Right lobe of liver (tissue), 6 donors: ENCODE measurements around the gene BIK. TPM values are rescaled to one million over a fixed set of nuclear protein-coding genes. Genes with fewer than 3 reads are reported as not detected.
A peak's percentile ranks its signal among the peaks of the same experiment; 100 is the strongest.

Experiments used
- ATAC-seq, 4 donors: fragments of 200-7000 bp; cut with Tn5 transposase; one replicate each; pipeline ENCODE4 v1.9.1; 2020; ENCODE audit warnings: mild to moderate bottlenecking in 4 of 4, moderate library complexity in 4 of 4
- DNase-seq, 3 donors: peaks; one replicate each; pipeline ENCODE4 v3.0.0-alpha.2; 2020
- H3K27ac ChIP-seq, 3 donors: fragments of 200-600 bp; one replicate each; pipeline ENCODE4 v1.8.0; 2022
- H3K27me3 ChIP-seq, 2 donors: fragments of 200-600 bp; one replicate each; pipeline ENCODE4 v1.8.0; 2022
- H3K36me3 ChIP-seq, 4 donors: fragments of 200-600 bp; sonication (generic) in 1 of 4; one replicate each; pipeline versions ENCODE4 v1.5.1 to v1.8.0; 2017 to 2022; ENCODE audit warnings: control low read depth in 1 of 4
- H3K4me1 ChIP-seq, 4 donors: fragments of 200-600 bp; sonication (generic) in 1 of 4; one replicate each; pipeline versions ENCODE4 v1.5.1 to v1.8.0; 2017 to 2022; ENCODE audit warnings: control low read depth in 1 of 4
- H3K4me3 ChIP-seq, 3 donors: fragments of 200-600 bp; one replicate each; pipeline ENCODE4 v1.8.0; 2022
- H3K9me3 ChIP-seq, 4 donors: fragments of 200-600 bp; sonication (generic) in 1 of 4; one replicate each; pipeline versions ENCODE4 v1.5.1 to v1.8.0; 2017 to 2022; ENCODE audit warnings: control low read depth in 1 of 4
- POLR2A ChIP-seq: fragments of 450-650 bp; IDR thresholded peaks from one replicate; pipeline ENCODE4 v1.6.1; 2017; ENCODE audit warnings: antibody characterized with exemption, mild to moderate bottlenecking
- WGBS: methylation state at CpG from one replicate; pipeline ENCODE4 v1.1.6; 2018; ENCODE audit warnings: low coverage, low lambda C conversion rate; ENCODE audit not compliant: insufficient coverage; ENCODE audit errors: missing lambda C conversion rate; 5-methylcytosine and 5-hydroxymethylcytosine counted together
- intact Hi-C, 2 donors: fragments of 100-400 bp; cut with DNase I; formaldehyde crosslinking; loops; one replicate each; pipeline versions ENCODE4 v1.11.2 to v1.14.1; 2022
- long read RNA-seq: library from polyadenylated mRNA; unstranded; transcript quantifications from one replicate; pipeline ENCODE4 v2.0.0, GENCODE V29; 2019
- total RNA-seq, 6 experiments: library from RNA; depleted of rRNA in 2 of 6; stranded (reverse); fragments of >200 nt in 2 of 6; fragmentation: NEBNext Ultra II Directional in 3 of 6; extraction: Animal tissue kit (Norgen Biotek cat#: 25700) in 3 of 6; gene quantifications; one replicate each; pipeline versions ENCODE4 v1.1.0 to v1.2.4, GENCODE V29; 2016 to 2023
- TF ChIP-seq, protein P1 (sequence below), 4 donors: fragments of 200-600 bp in 3 of 4; fragments of 450-650 bp in 1 of 4; IDR thresholded peaks; one replicate each; pipeline versions ENCODE4 v1.5.1 to v1.8.0; 2016 to 2022; ENCODE audit warnings: antibody characterized with exemption in 4 of 4, mild to moderate bottlenecking in 2 of 4
- donor health status: DM: no; HTN: yes; CAD: no.
- donor health status: DM: no; HTN: no; CAD: no.
- donor health status: DM: no; HTN: no; CAD: no.
- donor health status: DM: no; HTN: yes; CAD: no.
- donor health status: DM: no; HTN: yes; CAD: no.

Gene BIK
- total RNA-seq, result under 1 TPM in 5 of 6 experiments, not detected in 1; 0.22 to 0.42 (median 0.31) TPM
- long read RNA-seq, result 0 reads

GRCh38 chr22:43110444-43110926 lies at the start of gene BIK:
Gene BIK (plus strand): TSS chr22:43110750. CDS start chr22:43124023, 13,273 bp downstream.
- peak; percentile 60 to 82 (median 63) for ATAC-seq
- TF ChIP-seq POLR2A, result no peak
- TF ChIP-seq, protein P1, sequence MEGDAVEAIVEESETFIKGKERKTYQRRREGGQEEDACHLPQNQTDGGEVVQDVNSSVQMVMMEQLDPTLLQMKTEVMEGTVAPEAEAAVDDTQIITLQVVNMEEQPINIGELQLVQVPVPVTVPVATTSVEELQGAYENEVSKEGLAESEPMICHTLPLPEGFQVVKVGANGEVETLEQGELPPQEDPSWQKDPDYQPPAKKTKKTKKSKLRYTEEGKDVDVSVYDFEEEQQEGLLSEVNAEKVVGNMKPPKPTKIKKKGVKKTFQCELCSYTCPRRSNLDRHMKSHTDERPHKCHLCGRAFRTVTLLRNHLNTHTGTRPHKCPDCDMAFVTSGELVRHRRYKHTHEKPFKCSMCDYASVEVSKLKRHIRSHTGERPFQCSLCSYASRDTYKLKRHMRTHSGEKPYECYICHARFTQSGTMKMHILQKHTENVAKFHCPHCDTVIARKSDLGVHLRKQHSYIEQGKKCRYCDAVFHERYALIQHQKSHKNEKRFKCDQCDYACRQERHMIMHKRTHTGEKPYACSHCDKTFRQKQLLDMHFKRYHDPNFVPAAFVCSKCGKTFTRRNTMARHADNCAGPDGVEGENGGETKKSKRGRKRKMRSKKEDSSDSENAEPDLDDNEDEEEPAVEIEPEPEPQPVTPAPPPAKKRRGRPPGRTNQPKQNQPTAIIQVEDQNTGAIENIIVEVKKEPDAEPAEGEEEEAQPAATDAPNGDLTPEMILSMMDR (IDR thresholded peaks at IDR 0.05), result peak in 3 of 4 donors; percentile 12 to 33 (median 18)
- peaks cover 0 to 26% (median 0%) of the 10 kb centered on the region in 4 donors for H3K4me1 ChIP-seq
- DNase-seq, result peak; percentile 53 to 75 (median 61)
- H3K27me3 ChIP-seq, result no peaks in the 10 kb centered on the region
- H3K27ac ChIP-seq, result no peak within 1 kb of the TSS
- WGBS, result 0% methylated on average over 9 of the region's 49 CpGs
- peak within 1 kb of the TSS; percentile 52 to 62 (median 60) for H3K4me3 ChIP-seq
- H3K9me3 ChIP-seq, result no peaks in the 10 kb centered on the region
- intact Hi-C loops, result no loop called here
- no peaks in the 10 kb centered on the region for H3K36me3 ChIP-seq

DNA sequence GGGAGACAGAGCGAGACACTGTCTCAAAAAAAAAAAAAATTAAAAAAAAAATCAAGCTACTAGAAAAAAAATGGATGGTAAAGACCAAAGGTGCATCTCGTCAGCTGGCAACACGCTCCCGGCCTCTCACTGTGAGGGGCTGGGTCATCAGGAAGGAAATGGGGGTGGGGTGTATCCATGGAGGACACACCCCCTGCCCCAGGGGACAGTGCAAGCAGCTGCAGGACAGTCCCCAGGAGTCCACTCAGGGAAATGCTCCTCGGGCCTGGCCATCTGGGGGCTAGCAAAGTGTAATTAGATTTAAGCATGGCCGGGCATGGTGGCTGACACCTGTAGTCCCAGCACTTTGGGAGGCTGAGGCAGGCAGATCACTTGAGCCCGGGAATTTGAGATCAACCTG lies 44.4 kb upstream of the BIK start:
- no peaks in the 10 kb centered on the region for H3K27me3 ChIP-seq
- H3K27ac ChIP-seq, result no peak overlapping the region
- no peaks in the 10 kb centered on the region for H3K4me1 ChIP-seq
- no peak overlapping the region for H3K4me3 ChIP-seq
- ATAC-seq (peak in 1 of 4 donors; percentile 19), DNase-seq (no peak)
- H3K36me3 ChIP-seq, result no peaks in the 10 kb centered on the region
- WGBS, result 74% methylated on average over 4 of the region's 7 CpGs
- intact Hi-C loops, result loop anchor here in 1 of 2 donors (10.0 kb wide), 1 partner anchor 59 kb away; no protein-coding TSS in a partner anchor
- no peak for TF ChIP-seq POLR2A
- TF ChIP-seq, protein P1 (IDR thresholded peaks at IDR 0.05), result no peak
- H3K9me3 ChIP-seq, result no peaks in the 10 kb centered on the region

GRCh38 chr22:43066844-43067385 lies 43.6 kb upstream of the BIK start:
- no peak overlapping the region for H3K27ac ChIP-seq
- no peak overlapping the region for H3K4me3 ChIP-seq
- 95% methylated on average over 3 of the region's 11 CpGs for WGBS
- no peaks in the 10 kb centered on the region for H3K9me3 ChIP-seq
- H3K36me3 ChIP-seq, result no peaks in the 10 kb centered on the region
- intact Hi-C loops, result loop anchor here in 1 of 2 donors (10.0 kb wide), 1 partner anchor 58 kb away; no protein-coding TSS in a partner anchor
- no peaks in the 10 kb centered on the region for H3K27me3 ChIP-seq
- ATAC-seq, result no peak
- no peaks in the 10 kb centered on the region for H3K4me1 ChIP-seq
- DNase-seq, result no peak
- no peak for TF ChIP-seq POLR2A
- TF ChIP-seq, protein P1 (IDR thresholded peaks at IDR 0.05), result no peak

DNA sequence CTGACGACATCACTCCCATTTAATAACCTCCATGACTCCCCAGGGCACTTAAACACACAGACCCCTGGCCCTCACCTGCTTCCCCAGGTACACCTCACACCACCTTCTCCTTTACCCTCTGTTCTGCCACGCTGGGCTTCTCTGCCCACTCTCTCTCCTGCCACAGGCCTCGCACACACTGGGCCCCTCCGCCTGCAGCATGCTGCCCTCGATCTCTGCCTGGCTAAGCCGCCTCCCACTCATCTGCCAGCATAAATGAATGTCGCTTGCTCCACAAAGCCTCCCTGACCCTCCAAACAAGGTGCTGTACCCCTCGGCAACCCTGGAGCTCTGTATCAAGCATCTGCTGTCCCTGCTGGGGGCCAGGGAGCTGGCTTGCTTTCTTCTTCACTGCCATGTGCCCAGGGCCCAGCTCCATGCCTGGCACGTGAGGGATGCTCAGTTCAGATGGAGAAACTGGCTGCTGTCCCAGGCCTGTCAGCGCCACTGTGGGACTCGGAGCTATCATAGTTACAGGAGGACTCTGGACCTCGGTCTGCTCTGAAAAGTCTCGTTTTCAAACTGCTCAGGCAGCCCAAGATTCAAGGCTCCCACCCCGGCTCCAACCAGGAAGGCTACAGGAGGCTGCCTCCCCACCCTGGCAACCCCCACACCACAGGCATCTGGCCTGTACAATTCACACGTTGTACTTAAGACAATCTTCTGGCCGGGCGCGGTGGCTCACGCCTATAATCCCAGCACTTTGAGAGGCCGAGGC lies 33.3 kb upstream of the BIK start:
- Histone ChIP-seq H3K4me1 (no peaks in the 10 kb centered on the region), H3K27ac (no peak overlapping the region), H3K36me3 (no peaks in the 10 kb centered on the region), H3K4me3 (no peak overlapping the region), H3K27me3 (no peaks in the 10 kb centered on the region), H3K9me3 (no peaks in the 10 kb centered on the region)
- WGBS, result 83% methylated on average over 7 of the region's 20 CpGs
- ATAC-seq (peak in 2 of 4 donors; percentile 27 to 54), DNase-seq (peak in 2 of 3 donors; percentile 54 to 58)
- intact Hi-C loops, result no loop called here
- TF ChIP-seq, protein P1 (IDR thresholded peaks at IDR 0.05), result no peak
- no peak for TF ChIP-seq POLR2A
